Posterior vena cava (tissue), 2 donors: Measurements from ENCODE around the gene HYAL1. TPM values are rescaled to one million over a fixed set of nuclear protein-coding genes. Genes with fewer than 3 reads are reported as not detected.

Experiments
- DNase-seq: peaks from one replicate; pipeline ENCODE4 v3.0.0-alpha.2; 2020; ENCODE audit warnings: low spot score
- intact Hi-C, 2 donors: fragments of 100-400 bp; cut with DNase I; formaldehyde crosslinking; loops; one replicate each; pipeline versions ENCODE4 v1.14.1 to v1.14.2; 2022 to 2023
- total RNA-seq, 2 donors: library from RNA; stranded (reverse); fragmentation: NEBNext Ultra II Directional; extraction: Animal tissue kit (Norgen Biotek cat#: 25700); gene quantifications; one replicate each; pipeline ENCODE4 v1.2.1, GENCODE V29; 2021
- donor health status: DM: yes; HTN: yes; CAD: no.
- donor health status: DM: yes; HTN: yes; CAD: no.

Gene HYAL1
- total RNA-seq, 2 donors from 2014 or later = 10.6 to 11.7 TPM

DNA sequence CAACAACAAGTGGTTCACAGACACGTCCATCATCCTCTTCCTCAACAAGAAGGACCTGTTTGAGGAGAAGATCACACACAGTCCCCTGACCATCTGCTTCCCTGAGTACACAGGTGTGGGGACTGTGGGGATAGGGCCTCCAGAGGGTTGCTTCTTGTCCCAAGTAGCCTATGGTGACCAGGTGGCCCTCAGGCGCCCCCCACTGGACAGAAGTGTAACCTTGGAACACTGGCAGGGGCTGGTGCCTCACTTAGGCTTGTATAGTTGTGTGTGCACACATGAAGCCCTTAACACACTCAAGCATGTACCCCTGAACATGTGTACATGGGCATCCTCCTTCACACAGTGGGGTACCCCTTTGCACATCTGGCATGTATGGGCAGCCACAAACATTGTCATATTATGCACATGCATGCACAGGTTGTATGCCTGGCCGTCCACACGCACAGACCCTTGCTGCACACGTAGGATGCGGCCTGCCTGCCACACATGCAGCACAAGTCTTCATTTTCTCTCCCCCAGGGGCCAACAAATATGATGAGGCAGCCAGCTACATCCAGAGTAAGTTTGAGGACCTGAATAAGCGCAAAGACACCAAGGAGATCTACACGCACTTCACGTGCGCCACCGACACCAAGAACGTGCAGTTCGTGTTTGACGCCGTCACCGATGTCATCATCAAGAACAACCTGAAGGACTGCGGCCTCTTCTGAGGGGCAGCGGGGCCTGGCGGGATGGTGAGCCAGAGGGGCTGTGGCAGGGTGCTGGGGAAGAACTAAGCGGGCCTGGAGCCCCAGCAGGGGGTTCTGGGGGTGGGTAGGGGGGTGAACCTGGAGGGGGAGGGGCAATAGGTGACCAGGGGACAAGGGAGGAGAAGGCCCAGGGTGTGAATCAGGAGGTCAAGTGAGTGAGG is 46.1 kb downstream of the HYAL1 start:
- intact Hi-C loops = no loop called here

GRCh38 chr3:50255251-50255615 is 48.1 kb downstream of the HYAL1 start:
- no peak for DNase-seq
- intact Hi-C loops = no loop called here

More for the DNA sequence above, 46.1 kb downstream of the HYAL1 start:
- DNase-seq = no peak

GRCh38 chr3:50254577-50255250 is 48.7 kb downstream of the HYAL1 start:
- DNase-seq = peak; percentile 92
- intact Hi-C loops = loop anchor here in 1 of 2 donors (5.0 kb wide), 1 partner anchor 1977 kb away; no protein-coding TSS in a partner anchor

DNA sequence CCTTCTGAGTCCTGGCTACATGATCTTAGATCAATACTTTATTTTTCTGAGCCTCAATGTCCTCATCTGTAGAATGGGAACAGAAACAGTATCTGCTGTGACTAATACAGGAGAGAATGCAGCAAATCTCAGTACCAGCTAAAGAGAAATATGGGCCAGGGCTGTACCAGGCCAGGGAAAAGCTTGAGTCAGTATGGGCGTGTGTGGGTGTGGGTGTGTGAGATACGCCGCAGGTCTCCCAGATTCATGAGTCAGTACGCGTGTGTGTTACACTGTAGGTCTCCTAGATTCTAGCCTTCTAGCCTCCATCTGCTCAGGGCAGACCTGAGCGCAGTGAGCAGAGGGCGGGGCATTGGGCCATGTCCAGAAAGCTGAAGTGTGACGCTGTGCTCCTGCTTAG is 52.2 kb downstream of the HYAL1 start:
- no peak for DNase-seq
- intact Hi-C loops = loop anchor here in 1 of 2 donors (5.0 kb wide), 1 partner anchor 1974 kb away; no protein-coding TSS in a partner anchor

DNA sequence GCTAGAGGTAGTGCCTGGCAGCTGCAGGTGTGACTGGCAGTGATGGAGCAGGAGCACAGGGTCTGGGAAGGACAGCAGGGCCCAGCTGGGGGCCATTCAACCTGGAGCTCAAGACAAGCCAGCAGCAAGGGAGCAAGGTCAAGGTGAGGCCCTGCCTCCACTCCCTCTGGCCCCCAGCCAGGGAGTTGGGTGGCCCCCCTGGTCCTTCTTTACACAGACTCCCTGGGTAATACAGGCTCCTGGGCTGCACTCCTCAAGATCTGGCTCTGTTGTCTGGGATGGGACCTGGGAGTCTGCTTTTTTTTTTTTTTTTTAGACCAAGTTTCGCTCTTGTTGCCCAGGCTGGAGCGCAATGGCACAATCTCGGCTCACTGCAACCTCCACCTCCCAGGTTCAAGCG is 52.9 kb downstream of the HYAL1 start:
- no peak for DNase-seq
- intact Hi-C loops = loop anchor here in 1 of 2 donors (5.0 kb wide), 1 partner anchor 1973 kb away; no protein-coding TSS in a partner anchor

Other genes with a start within 250 kb of the HYAL1 start
- gene RBM5, start 214.7 kb downstream of the HYAL1 start, total RNA-seq = 100 to 1,000 TPM in 1 of 2 donors, 10 to 100 TPM in 1; 83.5 to 108 TPM
- gene SEMA3F, start 148.2 kb downstream of the HYAL1 start, total RNA-seq = 10 to 100 TPM; 27.8 to 48.0 TPM
- not detected for gene GNAT1, start 112.0 kb downstream of the HYAL1 start, total RNA-seq
- gene SLC38A3, start 98.3 kb downstream of the HYAL1 start, total RNA-seq = under 1 TPM; 0.37 to 0.62 TPM
- 100 to 1,000 TPM; 261 to 265 TPM for gene GNAI2, start 67.4 kb downstream of the HYAL1 start, total RNA-seq
- gene SEMA3B, start 34.4 kb downstream of the HYAL1 start, total RNA-seq = 10 to 100 TPM; 18.6 to 39.7 TPM
- gene LSMEM2, start 24.5 kb downstream of the HYAL1 start, total RNA-seq = under 1 TPM in 1 of 2 donors, not detected in 1; 0.37 TPM
- 10 to 100 TPM; 47.3 to 53.3 TPM for gene IFRD2, start 11.1 kb downstream of the HYAL1 start, total RNA-seq
- 1 to 10 TPM; 2.5 to 3.9 TPM for gene HYAL3, start 4.2 kb downstream of the HYAL1 start, total RNA-seq
- gene NAA80, start 4.2 kb downstream of the HYAL1 start, total RNA-seq = 10 to 100 TPM in 1 of 2 donors, 1 to 10 TPM in 1; 9.1 to 11.1 TPM
- 100 to 1,000 TPM in 1 of 2 donors, 10 to 100 TPM in 1; 95.2 to 130 TPM for gene HYAL2, start 19.2 kb upstream of the HYAL1 start, total RNA-seq
- gene TUSC2, start 24.6 kb upstream of the HYAL1 start, total RNA-seq = 10 to 100 TPM; 19.1 to 22.4 TPM
- 10 to 100 TPM; 31.3 to 40.3 TPM for gene RASSF1, start 37.3 kb upstream of the HYAL1 start, total RNA-seq
- gene ZMYND10, start 42.2 kb upstream of the HYAL1 start, total RNA-seq = under 1 TPM; 0.23 to 0.24 TPM
- gene NPRL2, start 47.2 kb upstream of the HYAL1 start, total RNA-seq = 10 to 100 TPM; 10.6 to 17.4 TPM
- 10 to 100 TPM in 1 of 2 donors, 1 to 10 TPM in 1; 7.9 to 10.5 TPM for gene CYB561D2, start 47.3 kb upstream of the HYAL1 start, total RNA-seq
- gene TMEM115, start 55.9 kb upstream of the HYAL1 start, total RNA-seq = 10 to 100 TPM; 29.3 TPM
- gene CACNA2D2, start 200.1 kb upstream of the HYAL1 start, total RNA-seq = 1 to 10 TPM; 2.0 to 2.6 TPM